SK-N-SH (cell line): ENCODE measurements around the gene DNAJB8. TPM values are rescaled to one million over a fixed set of nuclear protein-coding genes. Genes with fewer than 3 reads are reported as not detected.

Source experiments
- CTCF ChIA-PET: fragments of 300-600, 350-600 bp; formaldehyde crosslinking; extraction: SDS; loops from one replicate; lab custom pipeline; 2021; lab: Yijun Ruan, JAX
- POLR2A ChIA-PET: fragments of 350-600 bp; sonication (Branson Sonifier 250); formaldehyde crosslinking; extraction: SDS; loops from one replicate; lab custom pipeline; 2020; ENCODE audit warnings: antibody characterized with exemption, inconsistent platforms; lab: Yijun Ruan, JAX
- DNase-seq: peaks from one replicate; pipeline ENCODE4 v3.0.0; 2012
- H2AFZ ChIP-seq: fragments of 200-600 bp; sonication (generic); 2 replicates; pipeline ENCODE4 v1.8.1; 2016; ENCODE audit warnings: antibody characterized with exemption, mild to moderate bottlenecking, low read depth
- H3F3A ChIP-seq: fragments of 200-600 bp; sonication (generic); replicated peaks from 2 replicates; pipeline ENCODE3; 2016; ENCODE audit warnings: antibody characterized with exemption, mild to moderate bottlenecking; ENCODE audit not compliant: insufficient read depth
- H3K27ac ChIP-seq, 2 experiments: fragments of 200-500 bp in 1 of 2; fragments of 200-600 bp in 1 of 2; sonication (Bioruptor generic) in 1 of 2; sonication (generic), shearing (Covaris generic) in 1 of 2; 2 replicates each; pipeline versions ENCODE4 v1.5.1 to v1.6.1; 2014 to 2016; ENCODE audit warnings: low read depth in 2 of 2, inconsistent platforms in 1 of 2, low read length in 1 of 2, mild to moderate bottlenecking in 1 of 2, mixed read lengths in 1 of 2
- H3K27me3 ChIP-seq: fragments of 200-600 bp; sonication (generic), shearing (Covaris generic); 2 replicates; pipeline ENCODE4 v1.6.1; 2016; ENCODE audit warnings: mixed run types; ENCODE audit not compliant: insufficient read depth
- H3K36me3 ChIP-seq, 2 experiments: fragments of 200-500 bp in 1 of 2; fragments of 200-600 bp in 1 of 2; sonication (Bioruptor generic) in 1 of 2; sonication (generic) in 1 of 2; replicated peaks in 1 of 2; 2 replicates each; pipeline versions ENCODE3 to v1.5.1; 2014 to 2016; ENCODE audit warnings: low read length in 1 of 2, mild to moderate bottlenecking in 1 of 2; ENCODE audit not compliant: insufficient read depth in 2 of 2, control insufficient read depth in 1 of 2
- H3K4me1 ChIP-seq, 2 experiments: fragments of 200-500 bp in 1 of 2; fragments of 200-600 bp in 1 of 2; sonication (Bioruptor generic) in 1 of 2; sonication (generic), shearing (Covaris generic) in 1 of 2; 2 replicates each; pipeline versions ENCODE4 v1.5.1 to v1.6.1; 2014 to 2016; ENCODE audit warnings: low read depth in 1 of 2, low read length in 1 of 2, mixed run types in 1 of 2; ENCODE audit not compliant: insufficient read depth in 2 of 2, control insufficient read depth in 1 of 2
- H3K4me2 ChIP-seq: fragments of 200-600 bp; sonication (generic), shearing (Covaris generic); 2 replicates; pipeline ENCODE4 v1.6.1; 2017; ENCODE audit warnings: mixed run types
- H3K4me3 ChIP-seq, 2 experiments: fragments of 200-500 bp in 1 of 2; fragments of 200-600 bp in 1 of 2; sonication (Bioruptor generic) in 1 of 2; sonication (generic), shearing (Covaris generic) in 1 of 2; 2 replicates each; pipeline versions ENCODE4 v1.5.1 to v1.8.1; 2014 to 2016; ENCODE audit warnings: low read depth in 2 of 2, inconsistent platforms in 1 of 2, low read length in 1 of 2, mild to moderate bottlenecking in 1 of 2, mixed read lengths in 1 of 2, moderate library complexity in 1 of 2
- H3K79me2 ChIP-seq: fragments of 200-600 bp; sonication (generic); 2 replicates; pipeline ENCODE4 v1.8.1; 2017; ENCODE audit warnings: mild to moderate bottlenecking; ENCODE audit not compliant: insufficient read depth
- H3K9ac ChIP-seq: fragments of 200-600 bp; sonication (generic); 2 replicates; pipeline ENCODE4 v1.6.1; 2017; ENCODE audit warnings: mixed run types
- H3K9me2 ChIP-seq: fragments of 200-600 bp; sonication (generic); 2 replicates; pipeline ENCODE4 v1.6.1; 2017; ENCODE audit warnings: mixed run types
- H3K9me3 ChIP-seq: fragments of 200-600 bp; sonication (generic); 2 replicates; pipeline ENCODE4 v1.6.1; 2017; ENCODE audit warnings: mixed run types, mild to moderate bottlenecking, moderate library complexity
- H4K20me1 ChIP-seq: fragments of 200-600 bp; sonication (generic); 2 replicates; pipeline ENCODE4 v1.6.1; 2017; ENCODE audit warnings: mild to moderate bottlenecking, mixed run types; ENCODE audit not compliant: insufficient read depth
- CTCF ChIP-seq: fragments of 200-600 bp; sonication (generic); IDR thresholded peaks from 2 replicates; pipeline ENCODE4 v1.6.1; 2017; ENCODE audit warnings: antibody characterized with exemption, mild to moderate bottlenecking, moderate library complexity
- ELF1 ChIP-seq: IDR thresholded peaks from 2 replicates; pipeline ENCODE4 v1.4.0; 2012
- FOSL2 ChIP-seq: IDR thresholded peaks from 2 replicates; pipeline ENCODE4 v1.4.0; 2012; ENCODE audit warnings: low read depth, mild to moderate bottlenecking, moderate library complexity, borderline replicate concordance
- GABPA ChIP-seq: IDR thresholded peaks from 2 replicates; pipeline ENCODE4 v1.4.0; 2012; ENCODE audit warnings: low read depth, mild to moderate bottlenecking
- IRF3 ChIP-seq: fragments of 150-350 bp; IDR thresholded peaks from 2 replicates; pipeline ENCODE4 v1.6.1; 2016; ENCODE audit warnings: mild to moderate bottlenecking, low read depth, low read length
- NFIC ChIP-seq: IDR thresholded peaks from 2 replicates; pipeline ENCODE4 v1.4.0; 2012; ENCODE audit warnings: borderline replicate concordance
- NRF1 ChIP-seq: IDR thresholded peaks from 2 replicates; pipeline ENCODE4 v1.6.1; 2012; ENCODE audit warnings: low read depth, mild to moderate bottlenecking, low read length
- POLR2AphosphoS5 ChIP-seq: IDR thresholded peaks from 2 replicates; pipeline ENCODE4 v1.6.1; 2012; ENCODE audit warnings: low read depth, low read length
- RAD21 ChIP-seq: IDR thresholded peaks from 2 replicates; pipeline ENCODE4 v1.6.1; 2012; ENCODE audit warnings: mild to moderate bottlenecking, low read length
- RCOR1 ChIP-seq: fragments of 150-350 bp; IDR thresholded peaks from 2 replicates; pipeline ENCODE4 v1.6.1; 2017; ENCODE audit warnings: antibody characterized with exemption, low read length
- RFX5 ChIP-seq: IDR thresholded peaks from 2 replicates; pipeline ENCODE4 v1.6.1; 2012; ENCODE audit warnings: mild to moderate bottlenecking, improper control_type of control experiment, low read length
- SIN3A ChIP-seq: IDR thresholded peaks from 2 replicates; pipeline ENCODE4 v1.6.1; 2012; ENCODE audit warnings: low read depth, mild to moderate bottlenecking, low read length, moderate library complexity, borderline replicate concordance
- TAF1 ChIP-seq: IDR thresholded peaks from 2 replicates; pipeline ENCODE4 v1.6.1; 2012; ENCODE audit warnings: low read depth, mild to moderate bottlenecking, low read length, moderate library complexity, borderline replicate concordance
- USF1 ChIP-seq: IDR thresholded peaks from 2 replicates; pipeline ENCODE4 v1.4.0; 2012; ENCODE audit warnings: low read depth, borderline replicate concordance
- WGBS: methylation state at CpG from one replicate; pipeline ENCODE4 v1.1.6; 2017; ENCODE audit warnings: low lambda C conversion rate; 5-methylcytosine and 5-hydroxymethylcytosine counted together
- polyA plus RNA-seq, 3 experiments: library from polyadenylated mRNA; depleted of rRNA; stranded (reverse); fragments of >200 nt; gene quantifications; 2 replicates each; pipeline ENCODE4 v1.2.3, GENCODE V29; 2012
- TF ChIP-seq, protein P1 (sequence below): IDR thresholded peaks from 2 replicates; pipeline ENCODE4; 2012

Gene DNAJB8
- polyA plus RNA-seq, 1 of the 3 experiments (the other 2 are of a cell fraction) = not detected

DNA sequence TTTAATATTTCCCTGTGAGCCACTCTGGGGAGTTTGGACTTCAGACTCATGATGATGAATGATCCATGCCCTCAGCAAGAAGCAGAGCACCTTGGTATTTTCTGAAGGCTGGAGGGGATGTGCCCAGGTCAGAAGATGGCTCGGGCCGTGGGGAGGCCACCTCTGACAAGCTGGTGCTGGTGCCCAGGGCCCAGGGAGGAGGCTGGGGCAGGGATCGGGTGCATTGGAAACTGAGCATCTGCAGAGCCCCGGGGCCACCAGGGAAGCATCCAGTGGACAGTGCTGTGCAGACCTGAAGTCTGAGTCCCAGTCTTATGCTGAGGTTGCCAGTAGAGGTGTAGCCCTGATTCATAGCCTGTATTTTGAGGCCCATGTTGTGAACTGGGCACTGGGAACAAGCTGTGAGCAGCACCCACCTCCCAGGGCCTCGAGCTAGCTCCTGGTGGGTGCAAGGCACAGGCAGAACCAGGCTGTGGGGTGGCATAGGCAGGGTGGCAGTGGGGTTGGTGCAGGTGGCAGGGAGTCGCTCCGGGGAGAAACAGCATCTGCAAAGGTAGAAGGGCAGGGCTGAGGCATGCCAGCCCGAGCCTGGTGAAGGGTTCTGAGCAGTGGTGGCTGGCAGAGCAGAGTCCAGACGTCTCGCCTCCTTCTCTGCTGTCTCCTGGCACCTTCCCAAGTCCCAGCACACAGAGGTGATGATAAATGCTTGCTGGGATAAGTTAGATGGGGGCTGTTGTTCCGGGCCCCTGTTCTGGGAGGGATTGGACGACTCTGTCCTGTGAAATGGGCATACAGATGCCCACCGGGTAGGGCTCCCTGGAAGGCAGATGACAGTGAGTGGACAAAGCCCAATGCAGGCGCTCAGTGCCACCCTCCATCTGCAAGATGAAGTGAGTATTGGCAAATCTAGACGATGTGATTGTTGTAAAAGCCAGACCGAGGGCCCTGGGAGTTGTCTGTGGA, 10.6 kb downstream of the DNAJB8 start:
- 47% methylated on average over 9 of the region's 16 CpGs for WGBS
- Histone ChIP-seq H4K20me1 (no peaks in the 10 kb centered on the region), H3K9me2 (no peaks in the 10 kb centered on the region), H3K36me3 (no peaks in the 10 kb centered on the region), H3K9me3 (no peaks in the 10 kb centered on the region), H3K9ac (no peak overlapping the region), H3F3A (no peaks in the 10 kb centered on the region), H3K4me2 (no peak overlapping the region), H3K4me3 (peak overlapping the region in 1 of 2 experiments; percentile 50; a peak in 2 of 4 replicates), H2AFZ (no peak overlapping the region), H3K27me3 (peaks cover 5% of the 10 kb centered on the region; the same call in 1 of the 2 replicates), H3K4me1 (peaks cover 0 to 74% of the 10 kb centered on the region in 2 experiments; a peak in 1 of 4 replicates), H3K79me2 (no peaks in the 10 kb centered on the region), H3K27ac (peak overlapping the region in 1 of 2 experiments; percentile 100; a peak in 2 of 4 replicates)
- DNase-seq = peak; percentile 66
- TF ChIP-seq RFX5 (no peak), RCOR1 (no peak), RAD21 (0 out of 2 replicates have a peak, but pooled peaks have one; percentile 3), USF1 (no peak), NRF1 (no peak)
- ChIA-PET POLR2A (interaction anchor here (0.9 to 5.6 kb wide), 11 partner anchors 12 to 177 kb away, joined by 3 to 51 read pairs (median 8); no protein-coding TSS in a partner anchor), CTCF (interaction anchor here (1.0 to 2.3 kb wide), 9 partner anchors 17 to 285 kb away, joined by 3 to 12 read pairs (median 3); no protein-coding TSS in a partner anchor)

DNA sequence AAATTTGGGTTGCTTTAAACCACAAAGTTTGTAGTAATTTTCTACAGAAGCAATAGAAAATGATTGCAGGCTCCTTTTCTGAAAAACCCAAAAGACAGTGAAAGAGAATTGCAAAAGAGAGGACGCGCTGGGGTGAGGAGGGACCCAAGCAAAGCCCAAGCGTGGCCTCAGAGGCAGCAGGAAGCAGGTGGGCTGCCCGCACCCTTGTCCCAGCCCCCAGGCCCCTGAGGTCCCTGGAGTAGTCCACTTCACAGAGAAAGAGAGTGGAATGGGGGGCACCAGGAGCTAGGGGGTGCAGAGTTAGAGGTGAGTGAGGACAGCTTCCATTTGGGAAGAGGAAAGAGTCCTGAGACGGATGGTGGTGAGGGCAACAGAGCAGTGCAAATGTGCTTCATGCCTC, 11.6 kb downstream of the DNAJB8 start:
- 77% methylated on average over 5 of the region's 5 CpGs for WGBS
- Histone ChIP-seq H3K4me3 (no peak overlapping the region), H3K4me2 (no peak overlapping the region), H3K27me3 (peaks cover 5% of the 10 kb centered on the region; the same call in 1 of the 2 replicates), H3K79me2 (no peaks in the 10 kb centered on the region), H3K9ac (no peak overlapping the region), H3F3A (no peaks in the 10 kb centered on the region), H3K9me3 (no peaks in the 10 kb centered on the region), H3K4me1 (peaks cover 0 to 70% of the 10 kb centered on the region in 2 experiments; a peak in 1 of 4 replicates), H3K9me2 (no peaks in the 10 kb centered on the region), H3K27ac (peak overlapping the region in 1 of 2 experiments; percentile 100; a peak in 2 of 4 replicates), H4K20me1 (no peaks in the 10 kb centered on the region), H3K36me3 (no peaks in the 10 kb centered on the region), H2AFZ (no peak overlapping the region)
- ChIA-PET POLR2A (interaction anchor here (0.9 to 5.6 kb wide), 3 partner anchors 13 to 25 kb away, joined by 5 to 51 read pairs (median 26); no protein-coding TSS in a partner anchor), CTCF (interaction anchor here (1.2 to 2.3 kb wide), 5 partner anchors 17 to 281 kb away, joined by 3 to 12 read pairs (median 3); no protein-coding TSS in a partner anchor)
- TF ChIP-seq FOSL2 = no peak
- TF ChIP-seq ELF1 = no peak
- TF ChIP-seq RFX5 = no peak
- TF ChIP-seq GABPA = no peak
- no peak for TF ChIP-seq TAF1
- no peak for TF ChIP-seq CTCF
- no peak for TF ChIP-seq IRF3
- TF ChIP-seq NFIC = no peak
- no peak for TF ChIP-seq POLR2AphosphoS5
- TF ChIP-seq SIN3A = no peak
- TF ChIP-seq, protein P1, sequence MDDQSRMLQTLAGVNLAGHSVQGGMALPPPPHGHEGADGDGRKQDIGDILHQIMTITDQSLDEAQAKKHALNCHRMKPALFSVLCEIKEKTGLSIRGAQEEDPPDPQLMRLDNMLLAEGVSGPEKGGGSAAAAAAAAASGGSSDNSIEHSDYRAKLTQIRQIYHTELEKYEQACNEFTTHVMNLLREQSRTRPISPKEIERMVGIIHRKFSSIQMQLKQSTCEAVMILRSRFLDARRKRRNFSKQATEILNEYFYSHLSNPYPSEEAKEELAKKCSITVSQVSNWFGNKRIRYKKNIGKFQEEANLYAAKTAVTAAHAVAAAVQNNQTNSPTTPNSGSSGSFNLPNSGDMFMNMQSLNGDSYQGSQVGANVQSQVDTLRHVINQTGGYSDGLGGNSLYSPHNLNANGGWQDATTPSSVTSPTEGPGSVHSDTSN = no peak
- no peak for DNase-seq
